Naive thymus-derived CD4-positive, alpha-beta T cell (primary cell): Measurements from ENCODE around the gene HSD3B1. TPM values are rescaled to one million over a fixed set of nuclear protein-coding genes. Genes with fewer than 3 reads are reported as not detected.

Source experiments
- ATAC-seq: fragments of 150-1000 bp; cut with Tn5 transposase; 2 replicates; pipeline ENCODE4 v1.10.0; 2021; ENCODE audit warnings: mild to moderate bottlenecking, moderate library complexity
- CTCF ChIA-PET: fragments of 350-600 bp; sonication (Branson Sonifier 250); formaldehyde crosslinking; loops from one replicate; lab custom pipeline; 2021; ENCODE audit warnings: antibody characterized with exemption; lab: Charles Lee
- POLR2A ChIA-PET: fragments of 350-600 bp; sonication (Branson Sonifier 250); formaldehyde crosslinking; loops from one replicate; lab custom pipeline; 2021; ENCODE audit warnings: antibody characterized with exemption, inconsistent platforms; lab: Charles Lee
- DNase-seq, 9 donors: peaks; one replicate each; pipeline versions ENCODE4 v3.0.0 to v3.0.0-alpha.2; 2020 to 2022; ENCODE audit warnings: mixed read lengths in 1 of 9
- H3K27ac ChIP-seq: one replicate; pipeline ENCODE4 v1.7.0; 2013; ENCODE audit warnings: mild to moderate bottlenecking, low read depth, low read length, moderate library complexity
- H3K27me3 ChIP-seq, 2 donors: one replicate each; pipeline ENCODE4 v1.7.0; 2013; ENCODE audit warnings: low read length in 2 of 2, mild to moderate bottlenecking in 2 of 2, moderate library complexity in 2 of 2; ENCODE audit not compliant: control insufficient read depth in 2 of 2, insufficient read depth in 2 of 2
- H3K36me3 ChIP-seq, 3 experiments: 1 replicate in 2 of 3; 2 replicates in 1 of 3; pipeline ENCODE4 v1.7.0; 2013; ENCODE audit warnings: low read length in 3 of 3, mild to moderate bottlenecking in 3 of 3, moderate library complexity in 1 of 3; ENCODE audit not compliant: insufficient read depth in 3 of 3, control insufficient read depth in 2 of 3
- H3K4me1 ChIP-seq, 2 donors: one replicate each; pipeline ENCODE4 v1.7.0; 2013; ENCODE audit warnings: low read length in 2 of 2, mild to moderate bottlenecking in 2 of 2, moderate library complexity in 1 of 2; ENCODE audit not compliant: control insufficient read depth in 2 of 2, insufficient read depth in 2 of 2
- H3K4me3 ChIP-seq: 2 replicates; pipeline ENCODE4 v1.7.0; 2013; ENCODE audit warnings: mild to moderate bottlenecking, low read length
- H3K9me3 ChIP-seq, 3 experiments: 1 replicate in 2 of 3; 2 replicates in 1 of 3; pipeline ENCODE4 v1.7.0; 2013; ENCODE audit warnings: low read length in 3 of 3; ENCODE audit not compliant: control insufficient read depth in 2 of 3
- H3K27ac Mint-ChIP-seq, 9 donors: one replicate each; pipeline ENCODE4 v1.8.0; 2020 to 2022; ENCODE audit warnings: mixed read lengths in 9 of 9, mild to moderate bottlenecking in 8 of 9, moderate library complexity in 5 of 9, inconsistent platforms in 2 of 9
- H3K27me3 Mint-ChIP-seq, 5 donors: one replicate each; pipeline ENCODE4 v1.8.0; 2021 to 2022; ENCODE audit warnings: mixed read lengths in 5 of 5, mild to moderate bottlenecking in 1 of 5
- H3K36me3 Mint-ChIP-seq, 5 donors: one replicate each; pipeline ENCODE4 v1.8.0; 2020 to 2022; ENCODE audit warnings: mixed read lengths in 5 of 5, mild to moderate bottlenecking in 3 of 5, inconsistent platforms in 1 of 5
- H3K4me1 Mint-ChIP-seq, 7 donors: one replicate each; pipeline ENCODE4 v1.8.0; 2020 to 2022; ENCODE audit warnings: mixed read lengths in 7 of 7, mild to moderate bottlenecking in 3 of 7, inconsistent platforms in 1 of 7
- H3K4me3 Mint-ChIP-seq, 10 donors: one replicate each; pipeline ENCODE4 v1.8.0; 2020 to 2022; ENCODE audit warnings: mild to moderate bottlenecking in 10 of 10, mixed read lengths in 10 of 10, moderate library complexity in 6 of 10, inconsistent platforms in 2 of 10
- H3K9me3 Mint-ChIP-seq, 11 donors: one replicate each; pipeline ENCODE4 v1.8.0; 2020 to 2022; ENCODE audit warnings: mixed read lengths in 11 of 11, mild to moderate bottlenecking in 4 of 11, inconsistent platforms in 1 of 11, moderate library complexity in 1 of 11
- intact Hi-C, 2 donors: fragments of 100-400 bp; cut with micrococcal nuclease; formaldehyde crosslinking; loops; one replicate each; pipeline ENCODE4 v1.15.1; 2023
- polyA plus RNA-seq, 2 donors: library from polyadenylated mRNA; unstranded; fragments of 300-500 nt; fragmentation: Illumina TruSeq; gene quantifications; one replicate each; pipeline ENCODE4 v1.2.3, GENCODE V29; 2021
- total RNA-seq, 6 experiments: library from RNA in 5 of 6; stranded (reverse) in 5 of 6; gene quantifications; 1 replicate in 5 of 6; 2 replicates in 1 of 6; pipeline ENCODE4 v1.2.3 and lab custom pipeline; 2021 to 2026

HSD3B1 gene
- total and polyA plus RNA-seq, 7 experiments from 2014 or later: not detected

DNA sequence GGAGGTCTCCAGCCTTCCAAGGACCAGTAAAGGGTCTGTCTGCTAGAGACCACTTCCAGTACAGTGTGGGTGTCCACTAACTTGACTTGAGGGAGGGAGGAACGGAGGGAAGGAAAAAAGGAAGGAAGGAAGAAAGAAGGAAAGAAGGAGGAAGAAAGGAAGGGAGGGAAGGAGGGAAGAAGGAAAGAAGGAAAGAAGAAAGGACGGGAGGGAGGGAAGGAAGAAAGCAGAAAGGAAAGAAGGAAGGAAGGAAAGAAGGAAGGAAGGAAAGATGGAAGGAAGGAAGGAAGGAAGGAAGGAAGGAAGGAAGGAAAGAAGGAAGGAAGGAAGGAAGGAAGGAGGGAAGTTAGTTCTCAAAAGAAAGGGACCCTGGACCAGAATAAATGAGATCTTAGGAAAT is 26.8 kb upstream of the HSD3B1 start:
- DNase-seq (no peak), ATAC-seq (no peak)
- Mint-ChIP-seq H3K4me3 (no peak overlapping the region), H3K36me3 (no peaks in the 10 kb centered on the region), H3K9me3 (no peaks in the 10 kb centered on the region), H3K4me1 (peaks cover 0 to 3% (median 0%) of the 10 kb centered on the region in 7 donors), H3K27me3 (peaks cover 0 to 8% (median 0%) of the 10 kb centered on the region in 5 donors), H3K27ac (no peak overlapping the region)
- Histone ChIP-seq H3K36me3 (no peaks in the 10 kb centered on the region), H3K4me3 (no peak overlapping the region), H3K9me3 (no peaks in the 10 kb centered on the region), H3K4me1 (no peaks in the 10 kb centered on the region), H3K27me3 (no peaks in the 10 kb centered on the region), H3K27ac (no peak overlapping the region)
- ChIA-PET CTCF (no interaction called here), POLR2A (no interaction called here)
- intact Hi-C loops: no loop called here

GRCh38 chr1:119481951-119482350 is 25.1 kb upstream of the HSD3B1 start:
- H3K4me1 Mint-ChIP-seq: no peaks in the 10 kb centered on the region
- H3K4me3 ChIP-seq: no peak overlapping the region
- no peaks in the 10 kb centered on the region for H3K36me3 ChIP-seq
- H3K27me3 Mint-ChIP-seq: no peaks in the 10 kb centered on the region
- no peaks in the 10 kb centered on the region for H3K27me3 ChIP-seq
- no peak overlapping the region for H3K4me3 Mint-ChIP-seq
- no peaks in the 10 kb centered on the region for H3K9me3 Mint-ChIP-seq
- intact Hi-C loops: no loop called here
- no peak overlapping the region for H3K27ac Mint-ChIP-seq
- POLR2A ChIA-PET: no interaction called here
- H3K4me1 ChIP-seq: no peaks in the 10 kb centered on the region
- no peak overlapping the region for H3K27ac ChIP-seq
- H3K9me3 ChIP-seq: no peaks in the 10 kb centered on the region
- ATAC-seq (no peak), DNase-seq (no peak)
- CTCF ChIA-PET: no interaction called here
- no peaks in the 10 kb centered on the region for H3K36me3 Mint-ChIP-seq

DNA sequence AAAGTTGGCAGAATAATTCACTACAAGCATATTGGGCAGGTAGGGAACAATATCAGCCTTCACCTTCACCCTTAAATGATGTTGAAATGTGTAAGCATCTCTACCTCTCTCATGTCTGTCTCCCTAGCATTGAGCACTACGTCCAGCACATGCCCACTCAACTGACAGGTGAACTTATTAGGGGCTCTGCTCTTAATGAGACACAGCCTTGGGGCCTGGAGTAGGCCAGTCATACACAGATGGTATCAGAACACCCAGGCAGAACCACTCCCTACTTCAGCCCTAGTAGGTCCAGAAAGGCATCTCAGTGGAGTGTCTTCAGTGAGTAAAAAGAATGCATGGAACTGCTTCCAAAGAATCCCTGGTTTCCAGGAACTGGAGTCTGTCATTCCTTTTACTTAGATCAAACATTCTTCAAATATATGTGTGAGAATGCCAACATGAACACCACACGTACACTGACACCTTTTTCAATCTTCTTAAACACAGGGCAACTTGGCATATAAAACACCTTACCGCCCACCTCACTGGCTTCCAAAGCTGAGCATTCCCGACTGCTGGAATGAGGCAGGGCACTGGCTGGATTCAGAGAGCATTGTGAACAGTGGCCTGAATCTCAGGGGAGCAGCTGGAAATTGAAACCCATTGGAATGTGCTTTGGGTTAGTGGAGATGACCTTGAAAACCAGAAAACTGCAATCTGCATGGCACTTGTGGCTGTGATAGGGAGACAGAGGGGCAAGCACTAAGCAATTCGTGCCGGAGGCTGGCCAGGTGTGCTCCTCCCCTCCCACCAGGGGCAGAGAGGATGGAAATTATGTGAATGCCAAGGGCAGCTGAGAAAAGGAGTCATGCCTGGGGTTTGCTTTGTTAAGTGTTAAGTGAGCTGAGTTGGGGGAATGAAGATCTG is 24.2 kb upstream of the HSD3B1 start:
- Histone ChIP-seq H3K4me3 (no peak overlapping the region), H3K27me3 (no peaks in the 10 kb centered on the region), H3K27ac (no peak overlapping the region), H3K4me1 (no peaks in the 10 kb centered on the region), H3K36me3 (no peaks in the 10 kb centered on the region), H3K9me3 (no peaks in the 10 kb centered on the region)
- Mint-ChIP-seq H3K9me3 (no peaks in the 10 kb centered on the region), H3K27ac (no peak overlapping the region), H3K36me3 (no peaks in the 10 kb centered on the region), H3K27me3 (peaks cover 0 to 6% (median 5%) of the 10 kb centered on the region in 5 donors), H3K4me1 (no peaks in the 10 kb centered on the region), H3K4me3 (no peak overlapping the region)
- POLR2A ChIA-PET: no interaction called here
- DNase-seq: no peak
- CTCF ChIA-PET: no interaction called here
- no peak for ATAC-seq
- intact Hi-C loops: no loop called here

DNA sequence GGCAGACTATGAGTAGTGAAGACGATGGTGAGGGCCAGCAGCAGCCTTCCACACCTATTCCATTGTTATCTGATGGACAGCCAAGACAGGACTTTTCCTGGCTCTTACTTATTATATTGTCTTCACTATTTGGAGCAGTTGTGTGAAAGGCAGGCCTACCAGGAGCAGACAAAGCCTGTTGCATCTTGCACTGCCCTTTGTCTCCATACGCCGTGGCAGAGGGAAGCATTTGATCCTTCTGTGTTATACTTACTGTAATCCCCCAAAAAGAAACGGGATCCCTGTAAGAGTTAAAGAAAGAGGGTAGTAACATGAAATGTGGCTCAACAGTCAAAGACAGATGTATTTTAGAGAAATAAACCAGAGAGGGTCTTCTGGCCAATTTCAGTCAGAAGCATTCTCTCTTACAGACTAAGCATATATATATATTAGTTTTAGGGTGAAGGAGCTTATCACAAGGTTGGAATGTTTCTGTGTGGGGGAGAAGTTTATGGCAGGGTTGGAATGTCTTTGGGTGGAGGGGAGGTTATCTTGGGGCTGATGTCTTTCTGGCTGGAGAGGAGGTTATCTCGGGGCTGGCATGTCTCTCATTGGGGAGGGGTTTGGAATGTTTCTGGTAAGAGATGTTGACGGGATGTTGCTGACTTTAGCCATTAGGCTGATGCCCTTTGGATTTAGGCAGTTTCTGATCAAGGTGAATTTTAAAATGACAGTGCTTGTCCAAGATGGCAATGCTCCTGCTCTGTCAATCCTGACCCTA is 23.4 kb upstream of the HSD3B1 start:
- ATAC-seq: no peak
- Histone ChIP-seq H3K9me3 (no peaks in the 10 kb centered on the region), H3K27me3 (no peaks in the 10 kb centered on the region), H3K27ac (no peak overlapping the region), H3K4me3 (no peak overlapping the region), H3K4me1 (no peaks in the 10 kb centered on the region), H3K36me3 (no peaks in the 10 kb centered on the region)
- POLR2A ChIA-PET: no interaction called here
- intact Hi-C loops: no loop called here
- no peaks in the 10 kb centered on the region for H3K36me3 Mint-ChIP-seq
- CTCF ChIA-PET: no interaction called here
- H3K9me3 Mint-ChIP-seq: peaks cover 0 to under 1% (median 0%) of the 10 kb centered on the region in 11 donors
- no peak overlapping the region for H3K4me3 Mint-ChIP-seq
- DNase-seq: no peak
- no peak overlapping the region for H3K27ac Mint-ChIP-seq
- no peaks in the 10 kb centered on the region for H3K4me1 Mint-ChIP-seq
- H3K27me3 Mint-ChIP-seq: peaks cover 0 to 15% (median 9%) of the 10 kb centered on the region in 5 donors

GRCh38 chr1:119485201-119485600 is 21.8 kb upstream of the HSD3B1 start:
- peaks cover 0 to 3% (median 0%) of the 10 kb centered on the region in 11 donors for H3K9me3 Mint-ChIP-seq
- intact Hi-C loops: no loop called here
- Histone ChIP-seq H3K27me3 (no peaks in the 10 kb centered on the region), H3K4me1 (no peaks in the 10 kb centered on the region), H3K36me3 (no peaks in the 10 kb centered on the region), H3K27ac (no peak overlapping the region), H3K4me3 (no peak overlapping the region), H3K9me3 (no peaks in the 10 kb centered on the region)
- H3K4me3 Mint-ChIP-seq: no peak overlapping the region
- no peak for ATAC-seq
- no peak for DNase-seq
- CTCF ChIA-PET: no interaction called here
- H3K36me3 Mint-ChIP-seq: no peaks in the 10 kb centered on the region
- no peaks in the 10 kb centered on the region for H3K4me1 Mint-ChIP-seq
- peaks cover 0 to 18% (median 14%) of the 10 kb centered on the region in 5 donors for H3K27me3 Mint-ChIP-seq
- POLR2A ChIA-PET: no interaction called here
- H3K27ac Mint-ChIP-seq: no peak overlapping the region

- Mint-ChIP-seq H3K27ac (no peak overlapping the region), H3K9me3 (peaks cover 0 to 7% (median 0%) of the 10 kb centered on the region in 11 donors), H3K36me3 (no peaks in the 10 kb centered on the region), H3K4me1 (no peaks in the 10 kb centered on the region), H3K27me3 (peaks cover 0 to 37% (median 18%) of the 10 kb centered on the region in 5 donors), H3K4me3 (no peak overlapping the region)
- no peaks in the 10 kb centered on the region for H3K27me3 ChIP-seq
- no peaks in the 10 kb centered on the region for H3K36me3 ChIP-seq
- POLR2A ChIA-PET: no interaction called here
- no peak overlapping the region for H3K4me3 ChIP-seq
- no peak for ATAC-seq
- H3K9me3 ChIP-seq: no peaks in the 10 kb centered on the region
- intact Hi-C loops: no loop called here
- CTCF ChIA-PET: no interaction called here
- no peaks in the 10 kb centered on the region for H3K4me1 ChIP-seq
- H3K27ac ChIP-seq: no peak overlapping the region
- no peak for DNase-seq
Measured at GRCh38 chr1:119488216-119488615, 18.8 kb upstream of the HSD3B1 start.
